PC-3 (cell line): ENCODE results near the gene TMBIM1. TPM values are rescaled to one million over a fixed set of nuclear protein-coding genes. Genes with fewer than 3 reads are reported as not detected.
A peak's percentile ranks its signal among the peaks of the same experiment; 100 is the strongest.

Experiments
- ATAC-seq: fragments of 200-7000 bp; cut with Tn5 transposase; 2 replicates; pipeline ENCODE4 v1.9.1; 2020; ENCODE audit warnings: mild to moderate bottlenecking, moderate library complexity
- BruUV-seq: library from RNA; stranded (reverse); fragments of 400-500 nt; replicated peaks from 2 replicates; lab custom pipeline; 2021; lab: Mats Ljungman, UMichigan
- CTCF ChIA-PET: fragments of 300-600 bp; sonication (Branson Sonifier 250); formaldehyde crosslinking; loops from one replicate; lab custom pipeline; 2022; ENCODE audit warnings: antibody characterized with exemption; lab: Charles Lee
- POLR2A ChIA-PET: fragments of 300-600 bp; sonication (Branson Sonifier 250); formaldehyde crosslinking; loops from one replicate; lab custom pipeline; 2022; ENCODE audit warnings: antibody characterized with exemption; ENCODE audit not compliant: unreplicated experiment; lab: Charles Lee
- DNase-seq: peaks from one replicate; pipeline ENCODE4 v3.0.0-alpha.2; 2015
- H2AFZ ChIP-seq: fragments of 300-600 bp; sonication (generic); 2 replicates; pipeline ENCODE4 v1.6.0; 2016; ENCODE audit warnings: antibody characterized with exemption, low read length
- H3F3A ChIP-seq: fragments of 300-600 bp; sonication (generic); one replicate; pipeline ENCODE4 v1.6.0; 2017; ENCODE audit warnings: antibody characterized with exemption, low read length, control low read depth, mild to moderate bottlenecking; ENCODE audit not compliant: unreplicated experiment
- H3K27ac ChIP-seq: fragments of 300-600 bp; sonication (generic); 2 replicates; pipeline ENCODE4 v1.5.1; 2016; ENCODE audit warnings: mild to moderate bottlenecking, low read length
- H3K27me3 ChIP-seq: fragments of 300-600 bp; sonication (generic); 2 replicates; pipeline ENCODE4 v1.6.1; 2016; ENCODE audit warnings: low read length, mixed read lengths
- H3K36me3 ChIP-seq: fragments of 300-600 bp; sonication (generic); 2 replicates; pipeline ENCODE4 v1.6.1; 2016; ENCODE audit warnings: low read depth, mixed run types, low read length, mixed read lengths
- H3K4me1 ChIP-seq: fragments of 300-600 bp; sonication (generic); 2 replicates; pipeline ENCODE4 v1.5.1; 2016; ENCODE audit warnings: low read length; ENCODE audit not compliant: insufficient read depth
- H3K4me2 ChIP-seq: fragments of 300-600 bp; sonication (generic); 2 replicates; pipeline ENCODE4 v1.6.0; 2016; ENCODE audit warnings: low read length
- H3K4me3 ChIP-seq: fragments of 300-600 bp; sonication (generic); 2 replicates; pipeline ENCODE4 v1.5.1; 2016; ENCODE audit warnings: mild to moderate bottlenecking, low read length, mixed read lengths
- H3K79me2 ChIP-seq: fragments of 300-600 bp; sonication (generic); 2 replicates; pipeline ENCODE4 v1.6.1; 2017; ENCODE audit warnings: low read length, mixed read lengths
- H3K9ac ChIP-seq: fragments of 300-600 bp; sonication (generic); 2 replicates; pipeline ENCODE4 v1.6.0; 2016; ENCODE audit warnings: mild to moderate bottlenecking, low read length
- H3K9me2 ChIP-seq: fragments of 300-600 bp; sonication (generic); replicated peaks from 2 replicates; pipeline ENCODE4 v1.6.1; 2016; ENCODE audit warnings: mixed run types, low read length, mixed read lengths
- H3K9me3 ChIP-seq: fragments of 300-600 bp; sonication (generic); 2 replicates; pipeline ENCODE4 v1.6.1; 2016; ENCODE audit warnings: low read length, mixed read lengths
- H4K20me1 ChIP-seq: fragments of 300-600 bp; sonication (generic); 2 replicates; pipeline ENCODE4 v1.6.1; 2016; ENCODE audit warnings: low read length, mixed read lengths
- EZH2 ChIP-seq: fragments of 300-600 bp; sonication (generic); IDR thresholded peaks from one replicate; pipeline ENCODE4 v1.6.1; 2017; ENCODE audit warnings: antibody characterized with exemption, mild to moderate bottlenecking, low read length; ENCODE audit not compliant: unreplicated experiment
- EZH2phosphoT487 ChIP-seq: fragments of 300-600 bp; sonication (generic); IDR thresholded peaks from 2 replicates; pipeline ENCODE4 v1.6.1; 2018; ENCODE audit warnings: mild to moderate bottlenecking, antibody characterized with exemption, low read length, borderline replicate concordance
- intact Hi-C: fragments of 100-400 bp; cut with micrococcal nuclease; formaldehyde crosslinking; loops from 2 replicates; pipeline ENCODE4 v1.9.0; 2023
- total RNA-seq: library from RNA; depleted of rRNA; stranded (reverse); fragments of >200 nt; gene quantifications from 2 replicates; pipeline ENCODE4 v1.2.3, GENCODE V29; 2014
- TF ChIP-seq, protein P1 (sequence below): fragments of 300-600 bp; sonication (generic); conservative IDR thresholded peaks from 2 replicates; pipeline ENCODE4 v1.5.1; 2017; ENCODE audit warnings: antibody characterized with exemption, low read depth, mild to moderate bottlenecking, low read length

TMBIM1 gene
- total RNA-seq, 1 experiment from 2014 or later: 45.0 TPM

DNA sequence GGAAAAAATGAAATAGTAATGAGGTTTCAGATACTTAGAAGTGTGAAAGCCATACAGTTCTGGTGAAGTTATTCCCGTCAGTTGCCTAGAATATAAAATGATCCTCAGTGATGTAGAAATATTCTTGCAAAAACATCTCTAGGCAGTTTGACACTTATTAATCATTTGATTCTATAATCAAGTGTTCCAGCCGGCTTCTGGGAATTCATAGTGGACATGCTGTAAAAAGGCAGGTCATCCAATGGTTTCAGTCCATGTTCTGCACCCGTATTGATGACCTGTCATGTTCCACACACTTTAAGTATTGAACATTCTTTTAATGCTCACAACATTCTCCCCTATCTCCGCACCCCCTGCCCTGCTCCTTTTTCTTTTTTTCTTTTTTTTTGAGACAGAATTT, 55.5 kb downstream of the TMBIM1 start:
- peaks cover 55% of the 10 kb centered on the region for H3K36me3 ChIP-seq
- H3K4me2 ChIP-seq: no peak overlapping the region
- DNase-seq (no peak), ATAC-seq (no peak)
- no peaks in the 10 kb centered on the region for H3K9me3 ChIP-seq
- H3K27me3 ChIP-seq: no peaks in the 10 kb centered on the region
- no peaks in the 10 kb centered on the region for H3F3A ChIP-seq
- no peak overlapping the region for H2AFZ ChIP-seq
- intact Hi-C loops: no loop called here
- H3K4me3 ChIP-seq: no peak overlapping the region
- CTCF ChIA-PET: no interaction called here
- H3K4me1 ChIP-seq: no peaks in the 10 kb centered on the region
- POLR2A ChIA-PET: interaction anchor here (0.6 kb wide), 1 partner anchor 17 kb away, joined by 18 read pairs; no protein-coding TSS in a partner anchor
- TF ChIP-seq, protein P1, sequence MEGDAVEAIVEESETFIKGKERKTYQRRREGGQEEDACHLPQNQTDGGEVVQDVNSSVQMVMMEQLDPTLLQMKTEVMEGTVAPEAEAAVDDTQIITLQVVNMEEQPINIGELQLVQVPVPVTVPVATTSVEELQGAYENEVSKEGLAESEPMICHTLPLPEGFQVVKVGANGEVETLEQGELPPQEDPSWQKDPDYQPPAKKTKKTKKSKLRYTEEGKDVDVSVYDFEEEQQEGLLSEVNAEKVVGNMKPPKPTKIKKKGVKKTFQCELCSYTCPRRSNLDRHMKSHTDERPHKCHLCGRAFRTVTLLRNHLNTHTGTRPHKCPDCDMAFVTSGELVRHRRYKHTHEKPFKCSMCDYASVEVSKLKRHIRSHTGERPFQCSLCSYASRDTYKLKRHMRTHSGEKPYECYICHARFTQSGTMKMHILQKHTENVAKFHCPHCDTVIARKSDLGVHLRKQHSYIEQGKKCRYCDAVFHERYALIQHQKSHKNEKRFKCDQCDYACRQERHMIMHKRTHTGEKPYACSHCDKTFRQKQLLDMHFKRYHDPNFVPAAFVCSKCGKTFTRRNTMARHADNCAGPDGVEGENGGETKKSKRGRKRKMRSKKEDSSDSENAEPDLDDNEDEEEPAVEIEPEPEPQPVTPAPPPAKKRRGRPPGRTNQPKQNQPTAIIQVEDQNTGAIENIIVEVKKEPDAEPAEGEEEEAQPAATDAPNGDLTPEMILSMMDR: no peak
- TF ChIP-seq EZH2phosphoT487 (no peak), EZH2 (no peak)
- H3K79me2 ChIP-seq: no peaks in the 10 kb centered on the region
- no peak overlapping the region for H3K9ac ChIP-seq
- no peaks in the 10 kb centered on the region for H3K9me2 ChIP-seq
- no peaks in the 10 kb centered on the region for H4K20me1 ChIP-seq
- no TSS peak for BruUV-seq
- H3K27ac ChIP-seq: no peak overlapping the region

DNA sequence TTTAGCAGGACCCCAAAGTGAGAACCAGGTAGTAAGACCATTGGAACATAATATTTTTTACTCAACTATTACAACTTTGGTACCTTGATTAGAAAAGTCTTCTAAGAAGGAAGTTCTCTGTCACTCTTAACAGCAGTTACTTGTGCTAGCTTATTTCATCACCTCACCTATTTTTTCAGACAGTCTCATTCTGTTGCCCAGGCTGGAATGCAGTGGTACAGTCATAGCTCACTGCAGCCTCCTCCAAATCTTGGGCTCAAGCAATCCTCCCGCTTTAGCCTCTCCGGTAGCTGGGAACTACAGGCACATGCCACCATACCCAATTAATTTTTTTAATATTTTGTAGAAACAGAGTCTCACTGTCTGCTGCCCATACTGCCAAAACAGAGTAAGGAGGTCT, 57.3 kb downstream of the TMBIM1 start:
- ChIA-PET CTCF (no interaction called here), POLR2A (no interaction called here)
- H3K36me3 ChIP-seq: peaks cover 61% of the 10 kb centered on the region
- H3K27me3 ChIP-seq: no peaks in the 10 kb centered on the region
- intact Hi-C loops: no loop called here
- H2AFZ ChIP-seq: no peak overlapping the region
- no peak overlapping the region for H3K4me2 ChIP-seq
- H3K9me3 ChIP-seq: no peaks in the 10 kb centered on the region
- ATAC-seq: no peak
- no peak overlapping the region for H3K4me3 ChIP-seq
- peaks cover 10% of the 10 kb centered on the region; the same call in 1 of the 2 replicates for H3K79me2 ChIP-seq
- no peaks in the 10 kb centered on the region for H3K9me2 ChIP-seq
- TF ChIP-seq, protein P1: no peak
- TF ChIP-seq EZH2phosphoT487 (no peak), EZH2 (no peak)
- no peak overlapping the region for H3K27ac ChIP-seq
- peaks cover under 1% of the 10 kb centered on the region for H3F3A ChIP-seq
- no TSS peak for BruUV-seq
- no peak for DNase-seq
- H3K4me1 ChIP-seq: peaks cover 11% of the 10 kb centered on the region
- H3K9ac ChIP-seq: no peak overlapping the region
- H4K20me1 ChIP-seq: no peaks in the 10 kb centered on the region

DNA sequence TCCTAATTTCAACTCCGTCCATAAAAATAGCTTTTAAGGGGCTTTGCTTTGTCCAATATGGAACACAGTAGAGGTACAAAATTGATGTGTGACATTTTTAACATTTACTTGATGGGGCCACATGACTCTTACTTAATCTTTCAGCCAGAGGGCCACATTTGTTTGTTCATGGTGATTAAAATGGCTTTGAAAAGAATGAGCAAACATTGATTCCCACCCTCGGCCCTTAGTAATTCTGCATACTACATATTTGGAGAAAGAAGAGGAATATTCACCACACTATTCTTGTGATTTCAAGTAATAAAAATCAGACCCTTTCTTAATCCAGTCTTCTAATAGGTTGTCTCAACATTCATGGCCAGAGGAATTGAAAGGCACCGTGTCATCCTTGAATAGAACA, 57.8 kb downstream of the TMBIM1 start:
- Histone ChIP-seq H3K9me3 (no peaks in the 10 kb centered on the region), H3K9ac (no peak overlapping the region), H4K20me1 (no peaks in the 10 kb centered on the region), H3K4me1 (peaks cover 16% of the 10 kb centered on the region), H3K4me2 (no peak overlapping the region), H3K9me2 (no peaks in the 10 kb centered on the region), H3K4me3 (no peak overlapping the region), H3K79me2 (peaks cover 10% of the 10 kb centered on the region; the same call in 1 of the 2 replicates), H3K36me3 (peaks cover 64% of the 10 kb centered on the region), H3F3A (peaks cover 6% of the 10 kb centered on the region), H2AFZ (no peak overlapping the region), H3K27ac (no peak overlapping the region), H3K27me3 (no peaks in the 10 kb centered on the region)
- intact Hi-C loops: no loop called here
- ChIA-PET POLR2A (no interaction called here), CTCF (no interaction called here)
- BruUV-seq: no TSS peak
- no peak for DNase-seq
- TF ChIP-seq EZH2 (no peak), EZH2phosphoT487 (no peak)
- TF ChIP-seq, protein P1: no peak
- ATAC-seq: 0 out of 2 replicates have a peak, but pooled peaks have one; percentile 33
